NT2/D1 (cell line): Measurements from ENCODE around the gene BAG3.

Experiments
- SUZ12 ChIP-seq: IDR thresholded peaks from 2 replicates; pipeline ENCODE4 v1.6.1; 2011; ENCODE audit not compliant: insufficient read length, insufficient read depth; ENCODE audit errors: extremely low read depth
- YY1 ChIP-seq: IDR thresholded peaks from 2 replicates; pipeline ENCODE4 v1.6.1; 2011; ENCODE audit not compliant: insufficient read length, insufficient read depth
- ZNF274 ChIP-seq: IDR thresholded peaks from 2 replicates; pipeline ENCODE4 v1.6.1; 2011; ENCODE audit warnings: mild to moderate bottlenecking, low read depth, low read length

DNA sequence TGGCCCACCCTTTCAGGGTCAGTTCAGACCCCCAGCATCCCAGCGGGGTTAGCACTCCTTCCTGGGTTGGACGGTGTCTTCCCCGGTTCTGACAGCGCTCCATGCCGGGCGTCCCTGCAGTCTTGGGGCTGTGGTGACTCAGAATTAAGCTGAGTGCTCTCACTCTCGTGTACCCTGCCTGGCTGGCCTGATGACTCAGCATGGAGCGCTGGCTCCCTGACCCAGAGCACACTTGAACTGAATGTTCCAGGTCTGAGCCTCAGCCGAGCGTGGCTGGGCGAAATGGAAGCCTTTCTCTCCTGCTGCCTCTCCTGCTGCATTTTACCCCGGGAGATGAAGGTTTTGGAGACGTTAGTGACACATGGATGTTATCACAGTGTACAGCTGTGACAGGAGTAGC lies 7.1 kb downstream of the BAG3 start:
- TF ChIP-seq YY1 (no peak), ZNF274 (no peak), SUZ12 (no peak)
